GM21737 (cell line): Measurements from ENCODE around the gene HOXA11.

Experiments used
- ATAC-seq: cut with Tn5 transposase; IDR thresholded peaks from one replicate; pipeline ENCODE4 v1.9.1; 2021; ENCODE audit warnings: mild to moderate bottlenecking, moderate library complexity; ENCODE audit not compliant: unreplicated experiment

HOXA11 gene

DNA sequence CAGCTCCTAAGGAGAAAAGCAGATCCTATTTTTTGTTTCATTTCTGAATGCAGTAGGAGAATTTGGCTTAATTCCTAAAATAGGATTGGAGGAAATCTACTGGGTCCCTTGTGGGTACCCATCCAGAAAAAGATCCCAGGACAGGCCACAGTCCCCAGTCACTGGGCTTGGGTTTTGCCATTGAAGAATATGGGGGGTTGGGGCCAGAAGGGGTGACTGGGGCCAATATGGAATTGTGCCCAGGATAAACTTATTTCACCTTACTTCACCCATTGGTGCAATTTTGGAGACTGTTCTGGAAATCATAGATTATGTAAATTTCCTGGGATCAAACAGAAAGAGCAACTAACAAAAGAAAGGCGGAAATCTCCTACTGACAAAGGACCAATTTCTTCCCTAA, 46.6 kb downstream of the HOXA11 start:
- no peak for ATAC-seq

DNA sequence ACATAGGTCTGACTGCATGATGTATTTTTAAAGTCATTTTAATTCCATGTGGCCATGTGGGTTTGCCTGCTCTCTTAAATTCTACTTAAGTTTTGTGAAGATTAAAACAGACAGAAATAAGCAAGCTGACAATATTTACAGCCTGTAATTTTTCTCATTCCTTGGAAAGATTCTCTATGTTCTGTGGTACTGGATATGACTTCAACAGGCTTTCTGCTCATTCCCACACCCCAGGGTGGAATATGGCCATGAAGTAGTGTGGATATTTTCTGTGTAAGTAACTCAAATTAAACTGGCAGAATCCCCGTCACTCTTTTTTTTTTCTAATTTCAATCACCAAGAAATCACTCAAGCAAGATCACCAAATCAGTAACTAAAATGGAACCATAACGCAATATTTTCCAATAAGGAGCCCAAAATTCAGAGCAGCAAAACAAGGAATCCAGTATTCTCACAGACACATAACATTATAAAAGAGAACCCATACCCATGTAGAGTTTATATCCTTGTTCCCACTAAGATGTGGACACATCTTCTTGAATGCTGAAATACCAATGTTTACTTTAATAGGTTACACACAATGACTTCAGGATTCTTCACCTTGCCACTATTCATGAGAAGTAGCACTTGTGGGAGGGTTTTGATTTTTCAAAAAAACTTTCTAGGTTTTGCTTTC, 47.3 kb downstream of the HOXA11 start:
- no peak for ATAC-seq

DNA sequence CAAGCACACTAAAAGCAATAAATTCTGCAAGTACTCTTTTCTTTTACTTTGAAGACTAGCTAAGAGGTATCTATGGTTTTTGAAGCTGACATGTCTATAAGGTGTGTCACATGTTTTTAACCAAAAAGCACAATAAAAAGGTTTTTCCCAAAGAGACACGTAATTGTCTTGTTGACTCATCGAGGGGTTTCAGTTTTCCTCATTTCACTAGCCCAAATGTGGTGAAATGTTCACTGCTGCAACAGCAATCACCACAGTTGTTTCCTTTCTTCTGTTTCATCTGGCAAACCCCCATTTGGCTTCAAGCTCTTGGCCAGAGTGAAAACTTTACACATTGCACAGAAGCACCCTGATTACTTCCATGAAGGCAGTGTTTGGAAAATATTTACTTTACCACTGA, 50.6 kb downstream of the HOXA11 start:
- ATAC-seq: no peak

DNA sequence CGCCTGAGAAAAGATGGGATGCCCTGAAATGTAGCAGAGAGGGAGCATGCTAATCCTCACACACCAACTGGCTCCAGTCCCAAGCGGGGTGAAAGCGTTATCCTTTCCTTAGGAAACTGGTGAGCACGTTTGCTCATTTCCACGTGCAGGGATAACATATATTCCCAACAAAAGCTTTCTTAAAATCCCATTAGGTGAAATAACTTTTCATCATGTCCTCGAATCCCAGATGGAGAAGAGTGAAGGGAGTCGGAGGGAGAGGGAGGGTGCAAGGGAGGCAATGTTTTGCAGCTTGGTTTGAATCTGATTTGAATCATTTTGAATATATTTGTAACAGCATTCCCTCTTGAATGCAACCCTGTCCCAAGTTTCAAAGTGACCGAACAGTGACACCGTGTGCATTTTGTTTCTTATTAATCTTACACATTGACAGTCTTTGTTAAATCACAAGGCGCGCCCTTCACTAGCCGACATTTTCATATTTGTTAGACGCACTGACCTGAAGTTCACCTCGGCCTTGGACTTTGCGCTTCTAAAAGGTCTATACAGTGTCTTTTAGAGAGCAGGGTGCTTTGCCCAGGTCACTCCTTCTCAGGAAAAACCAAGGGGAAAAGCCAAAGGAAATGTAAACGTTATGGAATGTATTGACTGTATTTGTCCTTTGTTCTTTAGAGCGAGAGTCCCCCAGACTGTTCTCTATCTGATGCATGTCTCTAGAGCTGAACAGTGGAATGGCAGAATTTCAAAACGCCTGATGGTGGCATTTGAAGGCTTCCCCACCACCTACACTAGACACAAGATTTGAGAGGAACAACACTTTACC, 51.4 kb downstream of the HOXA11 start:
- ATAC-seq: no peak

DNA sequence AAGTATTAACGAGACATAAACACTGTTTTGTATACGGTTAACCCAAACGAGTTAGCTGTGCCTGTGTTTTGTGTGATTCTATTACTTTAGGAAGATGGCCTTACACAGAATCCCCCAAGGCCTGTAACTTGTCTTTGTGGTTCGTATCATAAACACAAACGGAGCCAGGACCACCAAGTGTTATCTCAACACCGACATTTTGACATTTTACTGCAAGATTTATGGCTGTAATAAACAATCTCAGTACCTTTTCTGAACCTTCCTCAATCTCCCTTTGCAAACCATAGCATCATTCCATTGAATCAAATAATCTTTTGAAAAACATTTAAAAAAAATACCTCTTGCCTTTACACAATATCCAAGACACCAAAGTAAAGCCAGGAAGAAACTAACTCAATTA, 52.1 kb downstream of the HOXA11 start:
- ATAC-seq: no peak

DNA sequence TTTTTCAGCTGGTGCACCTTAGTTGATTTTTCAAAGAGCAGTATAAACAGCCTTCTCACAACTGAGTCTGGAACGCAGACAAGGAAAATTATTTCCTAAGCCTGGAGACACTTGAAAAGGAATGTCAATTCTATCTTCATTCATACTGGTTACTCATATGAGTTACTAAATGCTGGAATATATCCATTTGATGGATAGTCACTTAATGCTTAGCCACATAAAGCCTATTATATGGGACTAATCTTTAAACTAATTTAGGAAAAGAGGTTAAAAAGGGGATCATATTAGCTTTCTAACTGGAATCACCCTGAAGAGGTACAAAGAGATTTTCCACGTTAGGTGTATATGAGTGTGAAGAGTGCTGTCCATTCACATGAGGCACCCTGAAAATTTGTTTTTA, 52.8 kb downstream of the HOXA11 start:
- no peak for ATAC-seq

DNA sequence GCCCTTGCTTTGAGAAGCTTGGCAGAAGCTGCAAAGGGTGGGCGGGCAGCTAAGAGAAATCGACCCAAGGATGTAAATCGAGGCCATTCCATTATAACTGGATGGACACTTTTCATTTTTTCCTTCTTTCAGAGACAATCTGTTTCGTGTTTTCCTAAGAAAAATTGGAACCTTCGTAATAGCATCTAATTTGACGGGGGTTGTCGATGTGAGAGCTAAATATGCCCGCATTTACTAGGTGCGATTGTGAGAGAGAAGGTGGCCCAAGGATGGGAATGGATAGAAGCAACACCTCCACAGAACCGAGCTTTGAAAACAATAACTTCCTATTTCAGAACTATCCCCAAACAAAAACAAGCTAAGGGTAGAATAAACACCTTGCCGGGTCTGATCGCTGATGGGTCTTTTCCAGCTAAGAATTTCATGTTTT, 53.6 kb downstream of the HOXA11 start:
- ATAC-seq: no peak
